Upper lobe of right lung (tissue), 1 donor: Measurements from ENCODE around the gene SLC2A3. TPM values are rescaled to one million over a fixed set of nuclear protein-coding genes. Genes with fewer than 3 reads are reported as not detected.
"Not testable (repeated sequence)": the region's sequence is repeated elsewhere in the genome, so short reads cannot be mapped to it uniquely, and the experiment has no call there.

ENCODE experiments used
- ATAC-seq: fragments of 200-7000 bp; cut with Tn5 transposase; one replicate; pipeline ENCODE4 v1.9.1; 2020; ENCODE audit warnings: mild to moderate bottlenecking, moderate library complexity
- DNase-seq: peaks from one replicate; pipeline ENCODE4 v3.0.0-alpha.2; 2020
- H3K27ac ChIP-seq: fragments of 200-600 bp; one replicate; pipeline ENCODE4 v1.8.0; 2022
- H3K27me3 ChIP-seq: fragments of 200-600 bp; one replicate; pipeline ENCODE4 v1.8.0; 2022; ENCODE audit warnings: mild to moderate bottlenecking
- H3K36me3 ChIP-seq: fragments of 200-600 bp; one replicate; pipeline ENCODE4 v1.8.0; 2022
- H3K4me1 ChIP-seq: fragments of 200-600 bp; one replicate; pipeline ENCODE4 v1.8.0; 2022
- H3K4me3 ChIP-seq: fragments of 200-600 bp; one replicate; pipeline ENCODE4 v1.8.0; 2022; ENCODE audit warnings: mild to moderate bottlenecking
- H3K9me3 ChIP-seq: fragments of 200-600 bp; one replicate; pipeline ENCODE4 v1.8.0; 2022
- CTCF ChIP-seq: fragments of 200-600 bp; IDR thresholded peaks from one replicate; pipeline ENCODE4 v1.8.0; 2022; ENCODE audit warnings: antibody characterized with exemption
- intact Hi-C: fragments of 100-400 bp; cut with DNase I; formaldehyde crosslinking; loops from one replicate; pipeline ENCODE4 v1.11.0; 2022
- total RNA-seq: library from RNA; stranded (reverse); fragmentation: NEBNext Ultra II Directional; extraction: Animal tissue kit (Norgen Biotek cat#: 25700); gene quantifications from one replicate; pipeline ENCODE4 v1.2.1, GENCODE V29; 2021
- donor health status: DM: no; HTN: yes; CAD: no; lungs with severe emphysema.

SLC2A3 gene
- total RNA-seq, 1 donor from 2014 or later, result 153 TPM

GRCh38 chr12:7973457-7973825 lies 37.5 kb upstream of the SLC2A3 start:
- DNase-seq (no peak), ATAC-seq (no peak)
- peaks cover 19% of the 10 kb centered on the region for H3K4me1 ChIP-seq
- no peaks in the 10 kb centered on the region for H3K27me3 ChIP-seq
- H3K4me3 ChIP-seq, result no peak overlapping the region
- intact Hi-C loops, result no loop called here
- no peak overlapping the region for H3K27ac ChIP-seq
- no peaks in the 10 kb centered on the region for H3K9me3 ChIP-seq
- no peaks in the 10 kb centered on the region for H3K36me3 ChIP-seq
- TF ChIP-seq CTCF, result no peak

DNA sequence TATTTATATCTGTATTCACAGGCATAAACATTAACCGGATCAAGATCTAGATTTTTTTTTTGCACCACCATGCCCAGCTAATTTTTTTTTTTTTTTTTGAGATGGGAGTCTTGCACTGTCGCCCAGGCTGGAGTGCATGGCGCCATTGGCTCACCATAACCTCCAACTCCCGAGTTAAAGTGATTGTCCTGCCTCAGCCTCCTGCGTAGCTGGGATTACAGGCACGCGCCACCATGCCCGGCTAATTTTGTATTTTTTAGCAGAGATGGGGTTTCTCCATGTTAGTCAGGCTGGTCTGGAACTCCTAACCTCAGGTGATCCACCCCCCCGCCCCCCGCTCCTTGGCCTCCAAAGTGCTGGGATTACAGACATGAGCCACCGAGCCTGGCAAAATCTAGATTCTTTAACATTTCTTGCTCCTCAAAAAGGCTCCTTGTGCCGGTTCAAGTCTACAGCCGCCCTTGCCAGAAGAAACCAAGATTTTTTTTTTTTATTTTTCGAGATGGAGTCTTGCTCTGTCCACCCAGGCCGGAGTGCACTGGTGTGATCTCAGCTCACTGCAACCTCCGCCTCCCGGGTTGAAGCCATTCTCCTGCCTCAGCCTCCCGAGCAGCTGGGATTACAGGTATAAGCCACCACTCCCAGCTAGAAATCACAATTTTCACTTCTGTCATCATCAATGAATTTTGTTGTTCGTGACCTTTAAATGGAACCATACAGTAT lies 36.9 kb upstream of the SLC2A3 start:
- no peak overlapping the region for H3K27ac ChIP-seq
- no peak for DNase-seq
- no peak for TF ChIP-seq CTCF

GRCh38 chr12:7972269-7972668 lies 36.3 kb upstream of the SLC2A3 start:
- H3K9me3 ChIP-seq, H3K4me3 ChIP-seq, DNase-seq, H3K27me3 ChIP-seq, intact Hi-C loops, H3K27ac ChIP-seq, H3K36me3 ChIP-seq: not testable (repeated sequence)
- peaks cover 19% of the 10 kb centered on the region for H3K4me1 ChIP-seq
- ATAC-seq, result peak; percentile 23

More for the DNA sequence above, 36.9 kb upstream of the SLC2A3 start:
- Histone ChIP-seq H3K27me3 (no peaks in the 10 kb centered on the region), H3K9me3 (no peaks in the 10 kb centered on the region), H3K36me3 (no peaks in the 10 kb centered on the region), H3K4me1 (peaks cover 19% of the 10 kb centered on the region), H3K4me3 (no peak overlapping the region)
- ATAC-seq, result no peak
- intact Hi-C loops, result no loop called here

GRCh38 chr12:7971765-7972164 lies 35.8 kb upstream of the SLC2A3 start:
- intact Hi-C loops, ATAC-seq, H3K9me3 ChIP-seq, H3K27me3 ChIP-seq, H3K36me3 ChIP-seq, DNase-seq: not testable (repeated sequence)
- Histone ChIP-seq H3K4me3 (peak overlapping the region; percentile 69), H3K4me1 (peaks cover 19% of the 10 kb centered on the region), H3K27ac (peak overlapping the region; percentile 91)

- H3K36me3 ChIP-seq, result no peaks in the 10 kb centered on the region
- peak overlapping the region; percentile 91 for H3K27ac ChIP-seq
- H3K27me3 ChIP-seq, result no peaks in the 10 kb centered on the region
- peaks cover 19% of the 10 kb centered on the region for H3K4me1 ChIP-seq
- TF ChIP-seq CTCF, result no peak
- peak; percentile 100 for ATAC-seq
- no peaks in the 10 kb centered on the region for H3K9me3 ChIP-seq
- intact Hi-C loops, result no loop called here
- H3K4me3 ChIP-seq, result peak overlapping the region; percentile 69
- DNase-seq, result peak; percentile 96
Measured at GRCh38 chr12:7970475-7971252, 34.7 kb upstream of the SLC2A3 start.

GRCh38 chr12:7966563-7966962 lies 30.6 kb upstream of the SLC2A3 start:
- Histone ChIP-seq H3K9me3 (no peaks in the 10 kb centered on the region), H3K27me3 (no peaks in the 10 kb centered on the region), H3K36me3 (no peaks in the 10 kb centered on the region), H3K4me3 (no peak overlapping the region), H3K4me1 (peaks cover 17% of the 10 kb centered on the region), H3K27ac (no peak overlapping the region)
- DNase-seq (peak; percentile 82), ATAC-seq (peak; percentile 27)
- TF ChIP-seq CTCF, result no peak
- intact Hi-C loops, result no loop called here

- H3K27me3 ChIP-seq, H3K4me3 ChIP-seq, intact Hi-C loops, H3K27ac ChIP-seq, DNase-seq, H3K9me3 ChIP-seq, H3K36me3 ChIP-seq, ATAC-seq: not testable (repeated sequence)
- H3K4me1 ChIP-seq, result peaks cover 14% of the 10 kb centered on the region
Measured at GRCh38 chr12:7964669-7965068, 28.7 kb upstream of the SLC2A3 start.
